GM18909 (cell line): ENCODE measurements around the gene RNF103.

ENCODE experiments used
- ATAC-seq: cut with Tn5 transposase; IDR thresholded peaks from one replicate; pipeline ENCODE4 v1.9.1; 2021; ENCODE audit warnings: mild to moderate bottlenecking; ENCODE audit not compliant: unreplicated experiment, poor library complexity

Gene RNF103

GRCh38 chr2:86577817-86578456 lies 45.7 kb downstream of the RNF103 start:
- ATAC-seq, result no peak

DNA sequence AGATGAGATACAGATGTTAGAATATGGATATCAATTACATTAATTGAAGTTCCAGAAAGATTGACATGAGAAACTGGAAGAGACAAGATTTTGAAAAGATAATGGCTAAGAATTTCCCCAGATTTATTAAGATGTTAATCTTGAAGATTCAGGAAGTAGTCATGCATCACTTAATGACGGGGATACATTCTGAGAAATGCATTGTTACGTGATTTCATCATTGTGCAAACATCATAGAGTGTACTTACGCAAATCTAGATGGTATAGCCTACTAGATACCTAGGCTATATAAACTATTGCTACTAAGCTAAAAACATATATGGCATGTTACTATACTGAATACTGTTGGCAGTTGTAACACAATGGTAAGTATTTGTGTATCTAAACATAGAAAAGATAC lies 53.6 kb downstream of the RNF103 start:
- no peak for ATAC-seq

DNA sequence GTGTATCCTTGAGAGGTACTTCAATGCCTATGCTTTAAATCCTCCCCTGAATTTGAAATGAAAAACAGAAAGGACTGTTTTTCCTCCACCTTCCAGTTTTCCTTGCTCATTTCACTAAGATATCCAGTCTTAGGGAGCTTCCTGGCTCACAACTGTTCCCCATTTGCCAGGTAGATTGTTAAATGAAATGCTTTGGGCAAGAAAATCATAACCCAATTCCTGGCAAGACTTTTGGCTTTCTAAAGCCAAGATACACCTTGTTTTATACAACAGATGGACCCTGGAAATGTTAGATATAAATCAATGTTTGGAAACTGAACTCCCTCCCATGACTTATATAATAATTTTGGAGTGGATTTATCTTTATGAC lies 56.9 kb downstream of the RNF103 start:
- no peak for ATAC-seq

GRCh38 chr2:86566158-86566820 lies 57.4 kb downstream of the RNF103 start:
- ATAC-seq, result no peak

DNA sequence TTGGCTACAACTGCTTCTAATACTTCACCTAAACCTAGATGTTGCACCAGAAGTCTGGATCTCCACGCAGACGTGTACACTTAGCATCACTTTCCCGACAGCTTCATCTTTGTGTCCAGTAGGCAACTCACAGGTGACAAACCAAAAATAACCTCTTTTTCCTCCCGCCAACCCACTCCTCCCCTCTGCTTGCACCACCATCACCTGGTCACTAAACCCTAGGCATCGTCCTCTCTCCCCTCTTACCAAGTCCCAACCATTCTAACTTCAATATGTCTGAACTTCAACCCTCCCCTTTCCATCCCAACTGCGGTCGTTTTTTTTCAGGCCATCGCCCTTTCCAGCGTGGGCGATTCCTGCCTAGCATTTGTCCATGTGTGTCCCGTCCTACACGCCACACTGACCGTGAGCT lies 60.0 kb downstream of the RNF103 start:
- no peak for ATAC-seq

DNA sequence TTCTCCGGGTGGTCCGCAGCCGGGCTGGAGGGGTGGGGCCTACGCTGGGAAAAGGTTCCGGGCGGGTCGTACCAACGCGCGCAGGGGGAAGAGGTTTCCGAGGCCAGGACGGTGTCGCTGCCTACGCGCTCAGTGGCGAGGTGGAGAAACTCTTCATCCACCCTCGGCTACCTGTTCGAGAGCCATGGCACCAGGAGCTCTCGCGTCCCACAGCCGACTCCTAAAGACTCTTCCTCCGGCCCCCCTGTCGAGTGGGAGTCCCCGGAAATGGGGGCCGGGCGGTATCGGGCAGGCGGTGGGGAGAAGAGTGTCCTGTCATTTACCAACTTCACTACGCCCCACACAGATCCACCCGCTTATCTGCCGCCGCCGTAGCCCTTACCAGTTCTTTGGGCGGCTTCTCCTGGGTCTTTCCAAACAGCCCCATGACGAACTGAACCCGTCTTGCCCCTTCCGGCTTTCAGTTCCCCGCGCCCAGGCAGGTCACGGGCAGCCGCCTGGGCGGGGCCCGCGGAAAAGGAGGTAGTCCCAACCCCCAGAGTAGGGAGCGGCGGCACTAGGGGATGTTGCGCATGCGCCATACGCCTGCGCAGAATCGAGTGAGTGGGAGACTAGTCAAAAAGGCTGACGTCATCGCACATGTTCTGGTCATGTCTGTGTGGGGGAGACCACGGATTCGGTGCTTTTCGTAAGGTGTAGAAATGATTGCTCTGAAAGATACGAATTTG lies 60.6 kb downstream of the RNF103 start, which contains the start of gene CHMP3:
Gene CHMP3, minus strand, starts transcription at position 522 of the 728 bp plus-strand sequence. Its CDS starts 95 bp downstream, at position 427.
- peak; percentile 89 for ATAC-seq

DNA sequence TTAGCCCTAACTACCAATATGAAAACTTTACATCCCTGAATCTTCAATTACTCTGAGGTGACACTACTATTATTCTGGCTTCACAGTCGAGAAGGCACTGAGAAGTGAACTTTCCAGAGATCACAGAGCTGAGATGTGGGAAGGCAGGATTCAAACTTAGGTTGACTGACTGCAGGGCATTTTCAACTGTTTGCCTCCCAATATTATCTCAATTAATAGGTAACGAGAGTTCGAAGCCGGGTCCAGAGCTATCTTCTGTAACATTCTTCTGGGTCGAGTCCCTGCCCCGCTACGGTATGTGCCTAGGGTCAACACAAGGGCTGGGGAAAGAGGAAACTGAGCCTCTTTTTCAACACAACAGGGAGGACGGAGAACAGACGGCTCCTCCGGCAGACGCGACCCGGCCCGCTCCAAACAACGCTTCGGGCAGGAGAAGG lies 61.2 kb downstream of the RNF103 start:
- ATAC-seq, result no peak

- no peak for ATAC-seq
Observed at GRCh38 chr2:86557836-86558235, 65.8 kb downstream of the RNF103 start.

DNA sequence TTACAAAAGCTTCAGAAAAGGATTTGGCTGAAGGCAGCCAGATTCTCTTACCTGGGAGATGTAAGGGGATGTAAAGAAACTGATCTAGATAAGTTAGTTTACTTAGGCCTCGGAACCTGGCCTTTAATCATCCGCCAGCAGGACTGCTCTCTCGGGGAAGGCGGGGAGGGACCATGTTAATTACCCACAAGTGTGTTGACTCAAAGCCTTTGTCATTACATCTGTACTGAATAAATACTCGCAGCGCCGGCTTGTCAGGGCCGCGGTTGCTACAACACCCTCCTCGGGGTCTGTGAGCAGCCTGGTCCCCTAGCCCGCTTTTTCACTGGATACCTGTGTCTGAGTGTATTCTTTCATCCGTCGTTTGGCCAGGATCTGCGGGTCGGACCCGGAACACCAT lies 67.2 kb downstream of the RNF103 start:
- ATAC-seq, result no peak
